Mucosa of descending colon (tissue), 3 donors: ENCODE measurements around the gene OSER1. TPM values are rescaled to one million over a fixed set of nuclear protein-coding genes. Genes with fewer than 3 reads are reported as not detected.
A peak's percentile ranks its signal among the peaks of the same experiment; 100 is the strongest.

Experiments used
- ATAC-seq: fragments of 200-7000 bp; cut with Tn5 transposase; one replicate; pipeline ENCODE4 v1.9.1; 2020; ENCODE audit warnings: mild to moderate bottlenecking, moderate library complexity
- DNase-seq, 3 donors: peaks; one replicate each; pipeline ENCODE4 v3.0.0-alpha.2; 2020
- H3K36me3 ChIP-seq: fragments of 200-600 bp; one replicate; pipeline ENCODE4 v1.8.0; 2021; ENCODE audit warnings: low read depth, mild to moderate bottlenecking
- H3K4me1 ChIP-seq: fragments of 200-600 bp; one replicate; pipeline ENCODE4 v1.8.0; 2021; ENCODE audit warnings: low read depth, mild to moderate bottlenecking
- H3K4me3 ChIP-seq: fragments of 200-600 bp; one replicate; pipeline ENCODE4 v1.8.0; 2021; ENCODE audit warnings: mild to moderate bottlenecking
- H3K9me3 ChIP-seq: fragments of 200-600 bp; one replicate; pipeline ENCODE4 v1.8.0; 2021; ENCODE audit warnings: mild to moderate bottlenecking
- CTCF ChIP-seq: fragments of 200-600 bp; IDR thresholded peaks from one replicate; pipeline ENCODE4 v1.8.0; 2022; ENCODE audit warnings: antibody characterized with exemption, mild to moderate bottlenecking
- intact Hi-C, 2 donors: fragments of 100-400 bp; cut with DNase I in 1 of 2; cut with micrococcal nuclease in 1 of 2; formaldehyde crosslinking; loops; one replicate each; pipeline versions ENCODE4 v1.11.0 to v1.11.1; 2022; cut with DNase I, micrococcal nuclease
- total RNA-seq, 3 donors: library from RNA; stranded (reverse); fragmentation: NEBNext Ultra II Directional in 2 of 3; extraction: Animal tissue kit (Norgen Biotek cat#: 25700) in 2 of 3; gene quantifications; one replicate each; pipeline versions ENCODE4 v1.2.1 to v1.2.4, GENCODE V29; 2021 to 2023
- donor health status: DM: no; HTN: no; CAD: no; lungs with moderate emphysema.
- donor health status: DM: no; HTN: no; CAD: no.
- donor health status: DM: no; HTN: yes; CAD: no.

The OSER1 gene
- total RNA-seq, 3 donors from 2014 or later: 32.1 to 40.1 (median 32.5) TPM

- Histone ChIP-seq H3K9me3 (no peaks in the 10 kb centered on the region), H3K36me3 (no peaks in the 10 kb centered on the region), H3K4me3 (no peak overlapping the region), H3K4me1 (peaks cover 11% of the 10 kb centered on the region)
- DNase-seq (no peak), ATAC-seq (no peak)
- TF ChIP-seq CTCF: no peak
- intact Hi-C loops: no loop called here
These were observed 21.8 kb downstream of the OSER1 start for GRCh38 chr20:44188752-44189151.

GRCh38 chr20:44187772-44188709 lies 22.5 kb downstream of the OSER1 start:
- no peak overlapping the region for H3K4me3 ChIP-seq
- H3K9me3 ChIP-seq: no peaks in the 10 kb centered on the region
- no peaks in the 10 kb centered on the region for H3K36me3 ChIP-seq
- TF ChIP-seq CTCF: no peak
- DNase-seq: no peak
- intact Hi-C loops: no loop called here
- peak; percentile 11 for ATAC-seq
- H3K4me1 ChIP-seq: peaks cover 11% of the 10 kb centered on the region

GRCh38 chr20:44187054-44187771 lies 23.4 kb downstream of the OSER1 start, which contains the start of gene JPH2:
TSS of gene JPH2 (minus strand) at chr20:44187188. CDS start at chr20:44186705, 483 bp downstream.
- peak in 2 of 3 donors; percentile 47 to 61 for DNase-seq
- peak; percentile 65 for ATAC-seq
- no peaks in the 10 kb centered on the region for H3K36me3 ChIP-seq
- no peak for TF ChIP-seq CTCF
- intact Hi-C loops: no loop called here
- peaks cover 11% of the 10 kb centered on the region for H3K4me1 ChIP-seq
- no peaks in the 10 kb centered on the region for H3K9me3 ChIP-seq
- no peak within 1 kb of the TSS for H3K4me3 ChIP-seq

- ATAC-seq (peak; percentile 75), DNase-seq (peak in 1 of 3 donors; percentile 46)
- no peak for TF ChIP-seq CTCF
- no peak overlapping the region for H3K4me3 ChIP-seq
- peaks cover 11% of the 10 kb centered on the region for H3K4me1 ChIP-seq
- H3K9me3 ChIP-seq: no peaks in the 10 kb centered on the region
- intact Hi-C loops: no loop called here
- no peaks in the 10 kb centered on the region for H3K36me3 ChIP-seq
These were observed 23.9 kb downstream of the OSER1 start for GRCh38 chr20:44186674-44187053.

- DNase-seq (no peak), ATAC-seq (no peak)
- TF ChIP-seq CTCF: no peak
- intact Hi-C loops: no loop called here
- no peaks in the 10 kb centered on the region for H3K9me3 ChIP-seq
- H3K36me3 ChIP-seq: no peaks in the 10 kb centered on the region
- peaks cover 11% of the 10 kb centered on the region for H3K4me1 ChIP-seq
- H3K4me3 ChIP-seq: no peak overlapping the region
These were observed 24.4 kb downstream of the OSER1 start for GRCh38 chr20:44186201-44186600.
